GM12865 (cell line): ENCODE results near the gene TMPRSS9.

Source experiments
- DNase-seq: peaks from one replicate; pipeline ENCODE4 v3.0.0; 2010; ENCODE audit warnings: low read depth
- H3K4me3 ChIP-seq: 2 replicates; pipeline ENCODE4 v1.5.1; 2011; ENCODE audit warnings: mild to moderate bottlenecking, low read depth, low read length, control low read depth
- TF ChIP-seq, protein P1 (sequence below): IDR thresholded peaks from 2 replicates; pipeline ENCODE4 v1.5.1; 2011; ENCODE audit warnings: low read length, control low read depth, low read depth, inconsistent platforms; ENCODE audit not compliant: insufficient read depth; ENCODE audit errors: missing control alignments

Gene TMPRSS9

DNA sequence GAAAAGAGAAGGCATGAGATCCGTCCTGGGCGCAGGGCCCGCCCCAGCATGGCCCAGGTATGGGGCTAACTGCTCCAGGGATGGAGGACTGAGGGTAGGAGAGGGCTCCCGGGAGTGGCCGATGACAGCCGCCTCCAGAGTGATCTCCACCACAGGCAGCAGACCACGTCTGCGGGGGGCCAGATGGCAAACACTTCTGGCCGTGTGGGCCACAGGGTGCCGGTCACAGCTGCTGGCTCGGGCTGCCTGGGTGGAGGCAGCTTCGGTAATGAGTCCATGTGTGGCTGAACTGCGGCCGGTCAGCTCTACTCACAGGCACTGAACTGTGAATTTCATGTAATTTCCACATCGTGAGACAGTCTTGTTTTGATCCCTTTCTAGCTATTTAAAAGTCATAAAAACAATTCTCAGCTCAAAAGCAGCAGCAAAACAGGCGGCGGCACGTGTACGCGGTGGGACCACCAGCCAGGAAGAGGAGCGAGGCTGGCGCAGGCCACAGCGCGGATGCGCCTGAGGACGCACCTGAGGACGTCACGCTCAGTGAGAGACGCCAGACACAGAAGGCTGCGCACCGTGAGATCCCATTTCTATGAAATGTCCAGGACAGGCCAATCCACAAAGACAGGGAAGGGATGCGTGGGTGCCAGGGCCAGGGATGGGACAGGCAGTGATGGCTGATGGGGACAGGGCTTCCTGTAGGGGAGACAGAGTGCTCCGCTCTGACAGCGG, 35.7 kb upstream of the TMPRSS9 start:
- no peak overlapping the region for H3K4me3 ChIP-seq
- TF ChIP-seq, protein P1, sequence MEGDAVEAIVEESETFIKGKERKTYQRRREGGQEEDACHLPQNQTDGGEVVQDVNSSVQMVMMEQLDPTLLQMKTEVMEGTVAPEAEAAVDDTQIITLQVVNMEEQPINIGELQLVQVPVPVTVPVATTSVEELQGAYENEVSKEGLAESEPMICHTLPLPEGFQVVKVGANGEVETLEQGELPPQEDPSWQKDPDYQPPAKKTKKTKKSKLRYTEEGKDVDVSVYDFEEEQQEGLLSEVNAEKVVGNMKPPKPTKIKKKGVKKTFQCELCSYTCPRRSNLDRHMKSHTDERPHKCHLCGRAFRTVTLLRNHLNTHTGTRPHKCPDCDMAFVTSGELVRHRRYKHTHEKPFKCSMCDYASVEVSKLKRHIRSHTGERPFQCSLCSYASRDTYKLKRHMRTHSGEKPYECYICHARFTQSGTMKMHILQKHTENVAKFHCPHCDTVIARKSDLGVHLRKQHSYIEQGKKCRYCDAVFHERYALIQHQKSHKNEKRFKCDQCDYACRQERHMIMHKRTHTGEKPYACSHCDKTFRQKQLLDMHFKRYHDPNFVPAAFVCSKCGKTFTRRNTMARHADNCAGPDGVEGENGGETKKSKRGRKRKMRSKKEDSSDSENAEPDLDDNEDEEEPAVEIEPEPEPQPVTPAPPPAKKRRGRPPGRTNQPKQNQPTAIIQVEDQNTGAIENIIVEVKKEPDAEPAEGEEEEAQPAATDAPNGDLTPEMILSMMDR = no peak
- DNase-seq = no peak

DNA sequence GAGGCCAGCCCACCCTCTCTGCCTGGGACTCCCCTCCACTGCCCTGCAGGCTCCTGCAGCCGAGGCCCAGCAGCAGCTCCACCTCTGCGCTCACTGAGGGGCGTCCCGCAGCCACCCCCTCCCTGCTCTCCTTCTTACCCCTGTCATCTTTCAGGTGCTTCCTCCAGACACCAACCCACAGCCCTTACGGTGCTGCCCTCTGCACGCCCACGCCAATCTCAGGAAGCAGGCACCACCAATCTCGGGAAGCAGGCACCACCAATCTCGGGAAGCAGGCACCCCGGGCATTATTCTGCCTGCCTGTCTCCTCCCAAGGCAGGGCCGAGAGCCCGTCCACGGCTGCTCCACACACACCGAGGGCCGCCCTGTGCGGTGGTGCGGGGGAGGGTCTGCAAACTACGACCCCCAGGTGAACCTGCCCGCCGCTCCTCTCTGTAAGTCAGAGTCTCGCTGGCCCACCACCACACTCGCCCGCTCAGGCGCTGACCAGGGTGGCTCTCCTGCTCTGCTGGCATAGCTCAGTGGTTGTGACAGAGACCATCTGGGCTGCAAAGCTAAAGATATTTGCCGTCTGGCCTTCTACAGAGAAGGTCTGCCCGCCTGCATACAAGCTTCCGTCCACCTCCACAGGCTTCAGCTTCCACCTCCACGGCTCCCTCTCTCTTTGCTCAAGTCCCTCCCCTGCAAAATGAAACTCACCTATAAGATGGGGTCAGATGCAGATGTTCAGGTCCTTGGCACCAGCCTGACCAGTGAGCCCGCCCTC, 34.6 kb upstream of the TMPRSS9 start:
- TF ChIP-seq, protein P1 = no peak
- DNase-seq = no peak
- H3K4me3 ChIP-seq = no peak overlapping the region

DNA sequence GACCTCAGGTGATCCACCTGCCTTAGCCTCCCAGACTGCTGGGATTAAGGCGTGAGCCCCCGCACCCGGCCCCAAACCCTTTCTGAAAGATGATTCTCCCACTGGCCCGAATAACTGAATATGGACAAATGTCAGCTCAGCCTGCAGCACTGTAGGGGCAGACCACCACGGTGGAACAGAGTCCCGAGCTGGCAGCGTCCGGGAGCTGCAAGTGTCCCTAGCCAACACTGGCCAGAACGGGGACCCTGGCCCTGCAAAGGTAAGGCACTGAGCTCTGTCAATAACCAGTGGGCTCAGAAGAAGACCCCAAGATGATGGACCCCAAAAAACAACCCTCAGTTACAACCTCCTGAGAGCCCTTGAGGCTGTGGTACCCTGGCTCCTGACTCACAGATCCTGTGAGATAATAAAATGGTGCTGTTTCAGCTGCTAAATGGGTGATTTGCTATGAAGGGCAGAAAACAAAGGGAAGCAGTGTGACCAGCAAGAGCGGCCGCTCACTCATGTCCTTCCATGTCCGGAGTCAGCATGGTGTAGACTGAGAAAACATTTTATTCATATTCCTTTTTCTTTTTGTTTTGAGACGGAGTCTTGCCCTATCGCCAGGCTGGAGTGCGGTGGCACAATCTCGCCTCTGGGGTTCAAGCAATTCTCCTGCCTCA, 33.2 kb upstream of the TMPRSS9 start:
- peak overlapping the region; percentile 89 for H3K4me3 ChIP-seq
- TF ChIP-seq, protein P1 = no peak
- DNase-seq = no peak

DNA sequence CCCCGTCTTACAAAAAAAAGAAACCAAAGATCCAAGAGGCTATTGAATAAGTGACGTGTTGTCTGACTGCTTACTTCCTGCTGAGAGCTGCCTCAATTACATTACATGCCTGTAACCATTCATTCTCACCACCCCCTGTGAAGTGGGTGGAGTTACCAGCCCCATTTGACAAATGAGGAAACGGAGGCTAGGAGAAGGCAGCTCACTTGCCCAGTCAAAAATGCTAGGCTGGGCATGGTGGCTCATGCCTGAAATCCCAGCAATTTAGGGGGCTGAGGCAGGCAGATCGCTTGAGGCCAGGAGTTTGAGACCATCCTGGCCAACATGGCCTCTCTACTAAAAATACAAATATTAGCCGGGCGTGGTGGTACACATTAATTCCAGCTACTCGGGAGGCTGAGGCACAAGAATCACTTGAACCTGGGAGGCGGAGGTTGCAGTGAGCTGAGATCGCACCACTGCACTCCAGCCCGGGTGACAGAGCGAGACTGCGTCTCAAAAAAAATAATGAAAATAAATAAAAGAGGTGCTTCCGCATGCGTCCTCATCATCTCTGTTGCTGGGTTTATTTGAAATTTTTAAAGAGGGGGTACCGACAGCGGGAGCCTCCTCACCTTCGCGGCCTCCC, 32.2 kb upstream of the TMPRSS9 start:
- peak; percentile 93 for DNase-seq
- TF ChIP-seq, protein P1 = no peak
- H3K4me3 ChIP-seq = peak overlapping the region; percentile 89

DNA sequence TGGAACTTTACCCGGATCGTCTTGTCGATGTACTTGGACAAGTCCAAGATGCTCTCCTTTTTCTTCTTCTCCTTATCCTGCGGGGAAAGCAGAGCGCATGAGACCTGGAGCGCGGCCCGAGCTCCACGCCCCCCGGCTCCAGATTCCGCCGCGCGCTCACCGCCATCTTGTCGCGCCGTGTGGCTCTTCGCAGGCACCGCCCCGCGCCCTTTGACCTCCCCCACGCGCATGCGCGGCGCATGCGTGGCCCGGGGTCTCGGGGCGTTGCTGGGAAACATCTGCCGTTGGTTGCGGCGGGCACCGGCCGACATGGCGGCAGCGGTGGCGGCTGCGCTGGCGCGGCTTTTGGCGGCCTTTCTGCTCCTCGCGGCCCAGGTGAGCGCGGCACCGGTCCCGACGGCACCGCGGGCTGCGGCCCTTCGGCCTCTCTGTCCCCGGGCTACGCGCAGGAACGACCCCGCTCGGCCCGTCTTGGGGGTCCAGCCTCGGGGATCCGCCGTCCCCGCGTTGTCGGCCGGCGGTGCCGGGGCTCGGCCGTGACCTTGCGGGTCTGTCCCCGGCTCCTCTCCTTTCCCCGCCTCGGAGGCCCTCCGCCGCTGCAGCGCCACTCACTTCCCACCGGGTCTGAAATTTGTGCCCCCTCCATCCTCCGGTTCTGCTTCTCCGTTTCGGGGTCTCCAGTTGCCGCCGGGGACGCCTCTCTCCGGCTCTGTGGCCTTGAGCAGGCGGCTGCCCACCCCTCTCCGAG, 31.5 kb upstream of the TMPRSS9 start, which contains the start of the genes LSM7 and SPPL2B:
LSM7 (minus strand) TSS at position 186 of the 748 bp plus-strand sequence; CDS start at position 166, 20 bp downstream.
SPPL2B (plus strand) TSS at position 284 of the 748 bp plus-strand sequence; CDS start at position 310, 26 bp downstream.
- H3K4me3 ChIP-seq = peak within 1 kb of the TSS; percentile 89
- TF ChIP-seq, protein P1 = no peak
- DNase-seq = peak; percentile 95

DNA sequence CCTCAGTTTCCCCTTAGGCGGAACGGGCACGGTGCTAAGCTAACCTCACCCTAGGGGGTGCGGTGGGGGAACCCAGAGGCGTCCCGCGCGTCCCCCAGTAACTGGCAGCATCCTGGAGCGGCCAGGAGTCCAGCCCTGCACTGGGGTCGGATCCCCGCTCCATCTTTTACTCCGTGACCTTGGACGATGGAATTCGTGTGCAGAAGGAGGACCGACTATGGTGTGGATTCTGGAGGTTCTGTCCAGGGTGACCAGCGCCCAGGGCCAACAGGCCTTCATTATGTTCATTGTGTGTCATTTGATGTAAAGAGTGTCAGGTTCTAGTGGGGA, 31.0 kb upstream of the TMPRSS9 start:
- TF ChIP-seq, protein P1 = no peak
- H3K4me3 ChIP-seq = peak overlapping the region; percentile 89
- DNase-seq = no peak
